HL-60 (cell line): ENCODE results near the gene PITPNM3.

ENCODE experiments used
- DNase-seq, 2 experiments: peaks; one replicate each; pipeline ENCODE4 v3.0.0-alpha.2; 2010 to 2020; ENCODE audit warnings: low read depth in 1 of 2, low spot score in 1 of 2
- H3K27ac ChIP-seq: fragments of 250-450 bp; sonication (Bioruptor Pico); replicated peaks from 2 replicates; pipeline ENCODE4 v1.5.1; 2020; ENCODE audit warnings: mild to moderate bottlenecking, moderate library complexity
- H3K27me3 ChIP-seq: fragments of 250-450 bp; sonication (Bioruptor Pico); 2 replicates; pipeline ENCODE4 v1.5.1; 2021; ENCODE audit warnings: mild to moderate bottlenecking, moderate library complexity; ENCODE audit not compliant: insufficient read depth, poor library complexity, severe bottlenecking
- H3K4me3 ChIP-seq: replicated peaks from 2 replicates; pipeline ENCODE4 v1.5.1; 2011; ENCODE audit warnings: mild to moderate bottlenecking, control low read depth, low read length; ENCODE audit not compliant: insufficient read depth
- GABPA ChIP-seq: IDR thresholded peaks from 2 replicates; pipeline ENCODE4 v1.6.1; 2012; ENCODE audit warnings: low read depth
- POLR2AphosphoS5 ChIP-seq: IDR thresholded peaks from 2 replicates; pipeline ENCODE4 v1.6.1; 2012; ENCODE audit warnings: low read depth
- SPI1 ChIP-seq: IDR thresholded peaks from 2 replicates; pipeline ENCODE4 v1.6.1; 2012; ENCODE audit warnings: low read depth, mild to moderate bottlenecking, borderline replicate concordance
- TF ChIP-seq, protein P1 (sequence below): IDR thresholded peaks from 2 replicates; pipeline ENCODE4 v1.6.1; 2012; ENCODE audit warnings: low read depth; ENCODE audit not compliant: insufficient replicate concordance
- TF ChIP-seq, protein P2 (sequence below): IDR thresholded peaks from one replicate; pipeline ENCODE4 v1.5.1; 2011; ENCODE audit warnings: low read length, control low read depth, inconsistent platforms; ENCODE audit not compliant: insufficient read depth

The PITPNM3 gene

DNA sequence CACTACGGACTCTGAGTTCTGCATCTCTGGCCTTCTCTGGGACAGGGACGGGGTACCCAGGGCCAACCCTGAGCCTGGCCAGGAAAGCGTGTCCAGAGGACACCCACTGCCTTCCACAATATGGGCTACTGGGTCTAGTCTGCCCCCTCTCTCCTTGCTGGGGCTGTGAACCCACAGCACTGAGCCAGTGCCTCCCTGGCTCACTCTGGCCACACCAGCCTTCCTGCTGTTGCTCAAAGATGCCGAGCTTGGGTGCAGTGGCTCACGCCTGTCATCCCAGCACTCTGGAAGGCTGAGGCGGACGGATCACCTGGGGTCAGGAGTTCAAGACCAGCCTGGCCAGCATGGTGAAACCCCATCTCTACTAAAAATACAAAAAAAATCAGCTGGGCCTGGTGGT is 24.8 kb downstream of the PITPNM3 start:
- no peak overlapping the region for H3K27ac ChIP-seq
- H3K27me3 ChIP-seq, result no peaks in the 10 kb centered on the region
- H3K4me3 ChIP-seq, result no peak overlapping the region
- DNase-seq, result no peak
- TF ChIP-seq POLR2AphosphoS5, result no peak
- no peak for TF ChIP-seq SPI1
- TF ChIP-seq, protein P1, sequence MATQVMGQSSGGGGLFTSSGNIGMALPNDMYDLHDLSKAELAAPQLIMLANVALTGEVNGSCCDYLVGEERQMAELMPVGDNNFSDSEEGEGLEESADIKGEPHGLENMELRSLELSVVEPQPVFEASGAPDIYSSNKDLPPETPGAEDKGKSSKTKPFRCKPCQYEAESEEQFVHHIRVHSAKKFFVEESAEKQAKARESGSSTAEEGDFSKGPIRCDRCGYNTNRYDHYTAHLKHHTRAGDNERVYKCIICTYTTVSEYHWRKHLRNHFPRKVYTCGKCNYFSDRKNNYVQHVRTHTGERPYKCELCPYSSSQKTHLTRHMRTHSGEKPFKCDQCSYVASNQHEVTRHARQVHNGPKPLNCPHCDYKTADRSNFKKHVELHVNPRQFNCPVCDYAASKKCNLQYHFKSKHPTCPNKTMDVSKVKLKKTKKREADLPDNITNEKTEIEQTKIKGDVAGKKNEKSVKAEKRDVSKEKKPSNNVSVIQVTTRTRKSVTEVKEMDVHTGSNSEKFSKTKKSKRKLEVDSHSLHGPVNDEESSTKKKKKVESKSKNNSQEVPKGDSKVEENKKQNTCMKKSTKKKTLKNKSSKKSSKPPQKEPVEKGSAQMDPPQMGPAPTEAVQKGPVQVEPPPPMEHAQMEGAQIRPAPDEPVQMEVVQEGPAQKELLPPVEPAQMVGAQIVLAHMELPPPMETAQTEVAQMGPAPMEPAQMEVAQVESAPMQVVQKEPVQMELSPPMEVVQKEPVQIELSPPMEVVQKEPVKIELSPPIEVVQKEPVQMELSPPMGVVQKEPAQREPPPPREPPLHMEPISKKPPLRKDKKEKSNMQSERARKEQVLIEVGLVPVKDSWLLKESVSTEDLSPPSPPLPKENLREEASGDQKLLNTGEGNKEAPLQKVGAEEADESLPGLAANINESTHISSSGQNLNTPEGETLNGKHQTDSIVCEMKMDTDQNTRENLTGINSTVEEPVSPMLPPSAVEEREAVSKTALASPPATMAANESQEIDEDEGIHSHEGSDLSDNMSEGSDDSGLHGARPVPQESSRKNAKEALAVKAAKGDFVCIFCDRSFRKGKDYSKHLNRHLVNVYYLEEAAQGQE, result no peak
- TF ChIP-seq, protein P2, sequence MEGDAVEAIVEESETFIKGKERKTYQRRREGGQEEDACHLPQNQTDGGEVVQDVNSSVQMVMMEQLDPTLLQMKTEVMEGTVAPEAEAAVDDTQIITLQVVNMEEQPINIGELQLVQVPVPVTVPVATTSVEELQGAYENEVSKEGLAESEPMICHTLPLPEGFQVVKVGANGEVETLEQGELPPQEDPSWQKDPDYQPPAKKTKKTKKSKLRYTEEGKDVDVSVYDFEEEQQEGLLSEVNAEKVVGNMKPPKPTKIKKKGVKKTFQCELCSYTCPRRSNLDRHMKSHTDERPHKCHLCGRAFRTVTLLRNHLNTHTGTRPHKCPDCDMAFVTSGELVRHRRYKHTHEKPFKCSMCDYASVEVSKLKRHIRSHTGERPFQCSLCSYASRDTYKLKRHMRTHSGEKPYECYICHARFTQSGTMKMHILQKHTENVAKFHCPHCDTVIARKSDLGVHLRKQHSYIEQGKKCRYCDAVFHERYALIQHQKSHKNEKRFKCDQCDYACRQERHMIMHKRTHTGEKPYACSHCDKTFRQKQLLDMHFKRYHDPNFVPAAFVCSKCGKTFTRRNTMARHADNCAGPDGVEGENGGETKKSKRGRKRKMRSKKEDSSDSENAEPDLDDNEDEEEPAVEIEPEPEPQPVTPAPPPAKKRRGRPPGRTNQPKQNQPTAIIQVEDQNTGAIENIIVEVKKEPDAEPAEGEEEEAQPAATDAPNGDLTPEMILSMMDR, result no peak
- no peak for TF ChIP-seq GABPA

- TF ChIP-seq SPI1 (no peak), POLR2AphosphoS5 (no peak), GABPA (no peak)
- TF ChIP-seq, protein P1, result no peak
- TF ChIP-seq, protein P2, result no peak
- no peaks in the 10 kb centered on the region for H3K27me3 ChIP-seq
- no peak overlapping the region for H3K27ac ChIP-seq
- no peak for DNase-seq
- no peak overlapping the region for H3K4me3 ChIP-seq
Measured at GRCh38 chr17:6530324-6530920, 25.9 kb downstream of the PITPNM3 start.

DNA sequence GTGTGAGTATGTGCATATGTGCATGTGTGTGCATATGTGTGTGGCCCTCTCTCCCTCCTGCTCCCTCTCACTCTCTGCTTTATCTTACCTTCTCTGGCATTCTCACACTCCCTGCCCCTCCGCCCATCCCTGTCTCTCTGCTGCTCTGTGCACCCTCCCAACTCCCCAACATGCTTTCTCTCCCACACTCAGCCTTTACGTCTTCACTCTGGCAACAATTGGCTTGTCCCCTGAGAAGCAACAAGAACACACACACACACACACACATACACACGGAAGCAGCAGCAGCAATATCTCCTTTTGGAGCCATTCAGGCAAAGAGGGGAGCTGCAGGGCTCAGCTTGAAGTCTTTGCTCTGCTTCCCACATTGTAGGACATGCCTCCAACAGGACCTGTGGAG is 27.8 kb downstream of the PITPNM3 start:
- no peaks in the 10 kb centered on the region for H3K27me3 ChIP-seq
- H3K4me3 ChIP-seq, result no peak overlapping the region
- TF ChIP-seq, protein P2, result no peak
- no peak for TF ChIP-seq SPI1
- TF ChIP-seq, protein P1, result no peak
- no peak for TF ChIP-seq GABPA
- no peak for TF ChIP-seq POLR2AphosphoS5
- H3K27ac ChIP-seq, result no peak overlapping the region
- no peak for DNase-seq
